HepG2 (cell line): ENCODE results near the gene LSMEM2. TPM values are rescaled to one million over a fixed set of nuclear protein-coding genes. Genes with fewer than 3 reads are reported as not detected.

ENCODE experiments used
- CCAR2 ChIP-seq: fragments of 200-400 bp; formaldehyde crosslinking; optimal IDR thresholded peaks from 2 replicates; pipeline ENCODE3; 2018; ENCODE audit warnings: low read depth, mild to moderate bottlenecking, low read length, moderate library complexity
- ELF4 ChIP-seq: sonication (generic); formaldehyde crosslinking; IDR thresholded peaks from 2 replicates; pipeline ENCODE4 v1.5.0; 2020; ENCODE audit warnings: missing genetic modification reagents, mild to moderate bottlenecking, moderate library complexity, borderline replicate concordance
- HOXD1 ChIP-seq: sonication (generic); formaldehyde crosslinking; IDR thresholded peaks from 2 replicates; pipeline ENCODE4 v1.5.0; 2020; ENCODE audit warnings: missing genetic modification reagents
- KAT2B ChIP-seq: fragments of 150-350 bp; IDR thresholded peaks from 2 replicates; pipeline ENCODE4 v1.6.1; 2014; ENCODE audit warnings: low read depth, low read length, borderline replicate concordance
- MNT ChIP-seq: fragments of 450-650 bp; IDR thresholded peaks from 2 replicates; pipeline ENCODE4 v1.6.1; 2016
- MTF2 ChIP-seq: sonication (generic); formaldehyde crosslinking; IDR thresholded peaks from 2 replicates; pipeline ENCODE4 v1.5.0; 2020; ENCODE audit warnings: missing genetic modification reagents, borderline replicate concordance
- NFATC3 ChIP-seq: sonication (generic); formaldehyde crosslinking; IDR thresholded peaks from 2 replicates; pipeline ENCODE4 v1.5.1; 2020; ENCODE audit warnings: mild to moderate bottlenecking, missing genetic modification reagents
- PITX1 ChIP-seq: sonication (generic); formaldehyde crosslinking; IDR thresholded peaks from 2 replicates; pipeline ENCODE4 v1.5.1; 2020; ENCODE audit warnings: mild to moderate bottlenecking, missing genetic modification reagents
- PRMT3 ChIP-seq: sonication (generic); formaldehyde crosslinking; IDR thresholded peaks from 2 replicates; pipeline ENCODE4 v1.8.1; 2022; ENCODE audit warnings: low read depth, mild to moderate bottlenecking, moderate library complexity, missing genetic modification reagents, borderline replicate concordance
- REXO4 ChIP-seq: sonication (generic); formaldehyde crosslinking; IDR thresholded peaks from 2 replicates; pipeline ENCODE4 v1.8.0; 2022; ENCODE audit warnings: missing genetic modification reagents, mild to moderate bottlenecking, borderline replicate concordance
- RFXAP ChIP-seq: sonication (generic); formaldehyde crosslinking; IDR thresholded peaks from 2 replicates; pipeline ENCODE4 v1.4.0; 2020; ENCODE audit warnings: missing genetic modification reagents, borderline replicate concordance
- SIX4 ChIP-seq: sonication (generic); formaldehyde crosslinking; IDR thresholded peaks from 2 replicates; pipeline ENCODE4 v1.4.0; 2020; ENCODE audit warnings: missing genetic modification reagents
- STAT5B ChIP-seq: sonication (generic); formaldehyde crosslinking; IDR thresholded peaks from 2 replicates; pipeline ENCODE4 v1.4.0; 2020; ENCODE audit warnings: missing genetic modification reagents
- TBX3 ChIP-seq: fragments of 450-650 bp; IDR thresholded peaks from 2 replicates; pipeline ENCODE4 v1.6.1; 2017; ENCODE audit warnings: antibody characterized with exemption, mild to moderate bottlenecking, inconsistent platforms, borderline replicate concordance
- ZFY ChIP-seq: sonication (generic); formaldehyde crosslinking; IDR thresholded peaks from 2 replicates; pipeline ENCODE4 v1.4.0; 2020; ENCODE audit warnings: missing genetic modification reagents
- ZNF709 ChIP-seq: sonication (generic); formaldehyde crosslinking; IDR thresholded peaks from 2 replicates; pipeline ENCODE4 v1.5.0; 2020; ENCODE audit warnings: mild to moderate bottlenecking, missing genetic modification reagents
- polyA plus RNA-seq, 8 experiments: library from polyadenylated mRNA; depleted of rRNA in 3 of 8; stranded (reverse) in 7 of 8; unstranded in 1 of 8; fragments of >200 nt; fragmentation: Illumina TruSeq in 4 of 8; extraction: Trizol in 4 of 8; gene quantifications; 2 replicates each; pipeline versions ENCODE4 v1.2.1 to v1.2.3, GENCODE V29; 2011 to 2016; ENCODE audit warnings: low read depth in 4 of 8, missing spikeins in 1 of 8, mixed read lengths in 1 of 8; ENCODE audit not compliant: insufficient read depth in 1 of 8
- total RNA-seq, 5 experiments: library from RNA; depleted of rRNA; stranded (reverse); fragments of >200 nt; fragmentation: Illumina TruSeq; extraction: Trizol; gene quantifications; 2 replicates each; pipeline ENCODE4 v1.2.3, GENCODE V29; 2016; ENCODE audit warnings: low read depth in 1 of 5
- TF ChIP-seq, protein P1 (sequence below): sonication (generic); formaldehyde crosslinking; IDR thresholded peaks from 2 replicates; pipeline ENCODE4 v1.4.0; 2020; ENCODE audit warnings: missing genetic modification reagents, mild to moderate bottlenecking, borderline replicate concordance
- TF ChIP-seq, protein P2 (sequence below): sonication (generic); formaldehyde crosslinking; IDR thresholded peaks from 2 replicates; pipeline ENCODE4 v1.8.1; 2023; ENCODE audit warnings: mild to moderate bottlenecking, missing genetic modification reagents
- TF ChIP-seq, protein P3 (sequence below): sonication (generic); formaldehyde crosslinking; IDR thresholded peaks from 2 replicates; pipeline ENCODE4 v1.5.1; 2020; ENCODE audit warnings: mild to moderate bottlenecking, moderate library complexity, missing genetic modification reagents

The LSMEM2 gene
- total and polyA plus RNA-seq, 2 of the 13 experiments (the other 11 are each of a cell fraction or from before 2014, with no cell fraction given), result 0.07 to 0.41 TPM

DNA sequence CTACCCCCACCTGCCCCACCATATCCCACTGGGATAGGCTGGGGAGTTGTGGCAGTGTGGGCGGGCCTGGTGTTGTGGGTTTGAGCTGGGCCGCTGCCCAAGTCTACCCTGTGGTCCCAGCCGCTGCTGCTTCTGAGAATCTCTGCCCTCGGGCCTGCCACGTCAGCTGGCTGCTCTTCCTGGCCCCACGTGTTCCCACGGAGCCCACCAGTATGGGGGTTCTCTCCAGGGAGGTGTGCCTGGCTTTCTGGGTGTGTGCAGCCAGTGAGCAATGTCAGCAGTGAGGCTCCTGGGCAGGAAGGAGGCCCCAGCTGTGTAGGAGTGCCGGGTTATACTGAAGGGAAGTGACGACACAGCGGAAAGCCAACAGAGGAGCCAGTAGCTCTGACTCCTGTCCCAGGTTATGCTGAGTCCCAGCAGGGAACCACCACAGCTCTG lies 32.4 kb upstream of the LSMEM2 start (continued):
- TF ChIP-seq, protein P1, sequence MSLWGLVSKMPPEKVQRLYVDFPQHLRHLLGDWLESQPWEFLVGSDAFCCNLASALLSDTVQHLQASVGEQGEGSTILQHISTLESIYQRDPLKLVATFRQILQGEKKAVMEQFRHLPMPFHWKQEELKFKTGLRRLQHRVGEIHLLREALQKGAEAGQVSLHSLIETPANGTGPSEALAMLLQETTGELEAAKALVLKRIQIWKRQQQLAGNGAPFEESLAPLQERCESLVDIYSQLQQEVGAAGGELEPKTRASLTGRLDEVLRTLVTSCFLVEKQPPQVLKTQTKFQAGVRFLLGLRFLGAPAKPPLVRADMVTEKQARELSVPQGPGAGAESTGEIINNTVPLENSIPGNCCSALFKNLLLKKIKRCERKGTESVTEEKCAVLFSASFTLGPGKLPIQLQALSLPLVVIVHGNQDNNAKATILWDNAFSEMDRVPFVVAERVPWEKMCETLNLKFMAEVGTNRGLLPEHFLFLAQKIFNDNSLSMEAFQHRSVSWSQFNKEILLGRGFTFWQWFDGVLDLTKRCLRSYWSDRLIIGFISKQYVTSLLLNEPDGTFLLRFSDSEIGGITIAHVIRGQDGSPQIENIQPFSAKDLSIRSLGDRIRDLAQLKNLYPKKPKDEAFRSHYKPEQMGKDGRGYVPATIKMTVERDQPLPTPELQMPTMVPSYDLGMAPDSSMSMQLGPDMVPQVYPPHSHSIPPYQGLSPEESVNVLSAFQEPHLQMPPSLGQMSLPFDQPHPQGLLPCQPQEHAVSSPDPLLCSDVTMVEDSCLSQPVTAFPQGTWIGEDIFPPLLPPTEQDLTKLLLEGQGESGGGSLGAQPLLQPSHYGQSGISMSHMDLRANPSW (CRISPR knock-in tag), result no peak
- no peak for TF ChIP-seq ELF4 (CRISPR knock-in tag)
- TF ChIP-seq TBX3, result no peak
- no peak for TF ChIP-seq NFATC3 (CRISPR knock-in tag)
- no peak for TF ChIP-seq PITX1 (CRISPR knock-in tag)
- no peak for TF ChIP-seq KAT2B
- TF ChIP-seq HOXD1 (CRISPR knock-in tag), result no peak
- no peak for TF ChIP-seq MNT
- no peak for TF ChIP-seq PRMT3 (CRISPR knock-in tag)
- TF ChIP-seq, protein P2, sequence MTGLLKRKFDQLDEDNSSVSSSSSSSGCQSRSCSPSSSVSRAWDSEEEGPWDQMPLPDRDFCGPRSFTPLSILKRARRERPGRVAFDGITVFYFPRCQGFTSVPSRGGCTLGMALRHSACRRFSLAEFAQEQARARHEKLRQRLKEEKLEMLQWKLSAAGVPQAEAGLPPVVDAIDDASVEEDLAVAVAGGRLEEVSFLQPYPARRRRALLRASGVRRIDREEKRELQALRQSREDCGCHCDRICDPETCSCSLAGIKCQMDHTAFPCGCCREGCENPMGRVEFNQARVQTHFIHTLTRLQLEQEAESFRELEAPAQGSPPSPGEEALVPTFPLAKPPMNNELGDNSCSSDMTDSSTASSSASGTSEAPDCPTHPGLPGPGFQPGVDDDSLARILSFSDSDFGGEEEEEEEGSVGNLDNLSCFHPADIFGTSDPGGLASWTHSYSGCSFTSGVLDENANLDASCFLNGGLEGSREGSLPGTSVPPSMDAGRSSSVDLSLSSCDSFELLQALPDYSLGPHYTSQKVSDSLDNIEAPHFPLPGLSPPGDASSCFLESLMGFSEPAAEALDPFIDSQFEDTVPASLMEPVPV, result 0 out of 2 replicates have a peak, but pooled peaks have one; percentile 4
- 0 out of 2 replicates have a peak, but pooled peaks have one; percentile 4 for TF ChIP-seq RFXAP (CRISPR knock-in tag)
- no peak for TF ChIP-seq SIX4 (CRISPR knock-in tag)
- TF ChIP-seq ZNF709 (CRISPR knock-in tag), result no peak
- no peak for TF ChIP-seq STAT5B
- no peak for TF ChIP-seq CCAR2
- TF ChIP-seq MTF2 (CRISPR knock-in tag), result 0 out of 2 replicates have a peak, but pooled peaks have one; percentile 76
- no peak for TF ChIP-seq REXO4
- TF ChIP-seq, protein P3, sequence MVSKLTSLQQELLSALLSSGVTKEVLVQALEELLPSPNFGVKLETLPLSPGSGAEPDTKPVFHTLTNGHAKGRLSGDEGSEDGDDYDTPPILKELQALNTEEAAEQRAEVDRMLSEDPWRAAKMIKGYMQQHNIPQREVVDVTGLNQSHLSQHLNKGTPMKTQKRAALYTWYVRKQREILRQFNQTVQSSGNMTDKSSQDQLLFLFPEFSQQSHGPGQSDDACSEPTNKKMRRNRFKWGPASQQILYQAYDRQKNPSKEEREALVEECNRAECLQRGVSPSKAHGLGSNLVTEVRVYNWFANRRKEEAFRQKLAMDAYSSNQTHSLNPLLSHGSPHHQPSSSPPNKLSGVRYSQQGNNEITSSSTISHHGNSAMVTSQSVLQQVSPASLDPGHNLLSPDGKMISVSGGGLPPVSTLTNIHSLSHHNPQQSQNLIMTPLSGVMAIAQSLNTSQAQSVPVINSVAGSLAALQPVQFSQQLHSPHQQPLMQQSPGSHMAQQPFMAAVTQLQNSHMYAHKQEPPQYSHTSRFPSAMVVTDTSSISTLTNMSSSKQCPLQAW (CRISPR knock-in tag), result 0 out of 2 replicates have a peak, but pooled peaks have one; percentile 3
- 0 out of 2 replicates have a peak, but pooled peaks have one; percentile 13 for TF ChIP-seq ZFY (CRISPR knock-in tag)
